ENCODE results near the gene MUC13. TPM values are rescaled to one million over a fixed set of nuclear protein-coding genes. Genes with fewer than 3 reads are reported as not detected.

The MUC13 gene
- total and polyA plus RNA-seq, 9 of the 15 experiments (the other 6 are each of a cell fraction or from before 2014, with no cell fraction given), result 0.09 TPM; not detected in 8

GRCh38 chr3:124878561-124879336 lies 55.8 kb downstream of the MUC13 start (continued):
- TF ChIP-seq ZBTB34 (CRISPR knock-in tag; IDR thresholded peaks at IDR 0.05), result no peak
- no peak for TF ChIP-seq ZNF347 (CRISPR knock-in tag; IDR thresholded peaks at IDR 0.05; ENCODE audit: low read depth)
- TF ChIP-seq CTCFL (IDR thresholded peaks at IDR 0.05; ENCODE audit: borderline replicate concordance, insufficient read depth, low read depth, low read length, poor library complexity, severe bottlenecking), result no peak
- no peak for TF ChIP-seq MYNN (IDR thresholded peaks at IDR 0.05)
- no peak for TF ChIP-seq MYNN (CRISPR knock-in tag; IDR thresholded peaks at IDR 0.05)
- TF ChIP-seq MEIS2 (IDR thresholded peaks at IDR 0.05; ENCODE audit: partially characterized antibody), result peak; percentile 96
- TF ChIP-seq TAF9B (IDR thresholded peaks at IDR 0.05; ENCODE audit: partially characterized antibody), result peak; percentile 56
- no peak for TF ChIP-seq ZNF274 (IDR thresholded peaks at IDR 0.05; ENCODE audit: borderline replicate concordance, low read depth, low read length)
- TF ChIP-seq ZNF584 (CRISPR knock-in tag; IDR thresholded peaks at IDR 0.05; ENCODE audit: low read depth), result no peak
- TF ChIP-seq NR1H2 (CRISPR knock-in tag; IDR thresholded peaks at IDR 0.05), result no peak
- no peak for TF ChIP-seq ZNF561 (CRISPR knock-in tag; conservative IDR thresholded peaks at IDR 0.05)
- TF ChIP-seq ZNF639 (CRISPR knock-in tag; conservative IDR thresholded peaks at IDR 0.05 in 1 of 2, IDR thresholded peaks at IDR 0.05 in 1 of 2), result no peak
- TF ChIP-seq LARP7 (IDR thresholded peaks at IDR 0.05), result no peak

All from K562 (cell line).